GM12878 (cell line): ENCODE results near the gene MRPL57. TPM values are rescaled to one million over a fixed set of nuclear protein-coding genes. Genes with fewer than 3 reads are reported as not detected.

Experiments used
- ATAC-seq: fragments of 200-7000 bp; cut with Tn5 transposase; 3 replicates; pipeline ENCODE4 v1.9.1; 2020; ENCODE audit warnings: mild to moderate bottlenecking, moderate library complexity
- Bru-seq: library from RNA; stranded (reverse); fragments of 400-500 nt; gene quantifications from one replicate; lab custom pipeline; 2021; lab: Mats Ljungman, UMichigan
- BruChase-seq, 2 experiments: library from RNA; stranded (reverse); fragments of 400-500 nt; gene quantifications; one replicate each; lab custom pipeline; 2021; lab: Mats Ljungman, UMichigan
- BruUV-seq: library from RNA; stranded (reverse); fragments of 400-500 nt; replicated peaks from 2 replicates; lab custom pipeline; 2021; lab: Mats Ljungman, UMichigan
- CTCF ChIA-PET: fragments of 300-600 bp; sonication (Branson Sonifier 250); formaldehyde crosslinking; extraction: SDS; loops from one replicate; lab custom pipeline; 2021; ENCODE audit warnings: inconsistent platforms; lab: Yijun Ruan, JAX
- POLR2A ChIA-PET: fragments of 350-600 bp; formaldehyde crosslinking; extraction: SDS; loops from one replicate; lab custom pipeline; 2021; ENCODE audit warnings: inconsistent platforms; lab: Charles Lee
- RAD21 ChIA-PET: fragments of 300-600 bp; sonication (Branson Sonifier 250); formaldehyde crosslinking; loops from one replicate; lab custom pipeline; 2023; ENCODE audit warnings: antibody characterized with exemption; ENCODE audit not compliant: unreplicated experiment; lab: Charles Lee
- SMC1A ChIA-PET: fragments of 300-600 bp; sonication (Branson Sonifier 250); formaldehyde crosslinking; loops from one replicate; lab custom pipeline; 2023; ENCODE audit not compliant: unreplicated experiment, uncharacterized antibody; lab: Charles Lee
- DNase-seq: peaks from one replicate; pipeline ENCODE4 v3.0.0-alpha.2; 2011; ENCODE audit warnings: low read depth, low spot score
- FAIRE-seq: peaks from 3 replicates; lab custom pipeline; 2011; peaks lifted over from hg19 to GRCh38; lab: Jason Lieb, UNC
- H2AFZ ChIP-seq: 2 replicates; pipeline ENCODE4 v1.6.0; 2011; ENCODE audit warnings: low read depth, low read length, control low read depth; ENCODE audit not compliant: control insufficient read depth
- H3K27ac ChIP-seq: 2 replicates; pipeline ENCODE4 v1.5.1; 2011; ENCODE audit warnings: control low read depth; ENCODE audit not compliant: control insufficient read depth, insufficient read depth
- H3K27me3 ChIP-seq, 2 experiments: replicated peaks in 1 of 2; 2 replicates each; pipeline versions ENCODE4 v1.6.0 to v1.6.1; 2011; ENCODE audit warnings: low read length in 1 of 2; ENCODE audit not compliant: control insufficient read depth in 2 of 2, insufficient read depth in 2 of 2
- H3K36me3 ChIP-seq, 2 experiments: 2 replicates each; pipeline ENCODE4 v1.5.1; 2011; ENCODE audit warnings: low read length in 1 of 2; ENCODE audit not compliant: control insufficient read depth in 2 of 2, insufficient read depth in 2 of 2
- H3K4me1 ChIP-seq: 2 replicates; pipeline ENCODE4 v1.6.1; 2011; ENCODE audit warnings: mild to moderate bottlenecking, low read length, moderate library complexity, mixed read lengths; ENCODE audit not compliant: control insufficient read depth, insufficient read depth
- H3K4me2 ChIP-seq: 2 replicates; pipeline ENCODE4 v1.6.0; 2011; ENCODE audit warnings: control low read depth; ENCODE audit not compliant: control insufficient read depth, insufficient read depth
- H3K4me3 ChIP-seq: fragments of 200-600 bp; sonication (generic); 2 replicates; pipeline ENCODE4 v1.5.1; 2016
- H3K79me2 ChIP-seq: 2 replicates; pipeline ENCODE4 v1.6.0; 2011; ENCODE audit warnings: low read length; ENCODE audit not compliant: control insufficient read depth, insufficient read depth
- H3K9ac ChIP-seq: 2 replicates; pipeline ENCODE4 v1.8.0; 2011; ENCODE audit warnings: low read length, control low read depth, mixed read lengths; ENCODE audit not compliant: control insufficient read depth, insufficient read depth
- H3K9me3 ChIP-seq: replicated peaks from 3 replicates; pipeline ENCODE4 v1.5.1; 2011; ENCODE audit warnings: mild to moderate bottlenecking, low read length; ENCODE audit not compliant: control insufficient read depth, insufficient read depth
- H4K20me1 ChIP-seq: 2 replicates; pipeline ENCODE4 v1.6.0; 2011; ENCODE audit not compliant: control insufficient read depth, insufficient read depth
- CTCF ChIP-seq, 3 experiments: IDR thresholded peaks in 2 of 3; conservative IDR thresholded peaks in 1 of 3; 2 replicates each; pipeline ENCODE4 v1.5.1; 2011; ENCODE audit warnings: low read depth in 3 of 3, low read length in 3 of 3, mild to moderate bottlenecking in 3 of 3, control low read depth in 2 of 3, moderate library complexity in 2 of 3, inconsistent platforms in 1 of 3, mixed read lengths in 1 of 3; ENCODE audit not compliant: control insufficient read depth in 2 of 3, insufficient read depth in 1 of 3; ENCODE audit errors: extremely low read depth in 1 of 3
- CUX1 ChIP-seq: IDR thresholded peaks from 2 replicates; pipeline ENCODE4 v1.6.1; 2012; ENCODE audit warnings: improper control_type of control experiment, low read depth, low read length; ENCODE audit not compliant: insufficient replicate concordance
- NRF1 ChIP-seq: conservative IDR thresholded peaks from 2 replicates; pipeline ENCODE4 v1.6.1; 2011; ENCODE audit warnings: mild to moderate bottlenecking, low read depth, low read length, improper control_type of control experiment
- SMAD5 ChIP-seq: IDR thresholded peaks from 2 replicates; pipeline ENCODE4 v1.6.1; 2016; ENCODE audit warnings: antibody characterized with exemption, low read depth
- TAF1 ChIP-seq: IDR thresholded peaks from 2 replicates; pipeline ENCODE4 v1.6.1; 2011; ENCODE audit warnings: mild to moderate bottlenecking, low read depth, low read length, borderline replicate concordance
- TCF3 ChIP-seq: IDR thresholded peaks from 2 replicates; pipeline ENCODE4 v1.6.1; 2012; ENCODE audit warnings: low read depth, mild to moderate bottlenecking, low read length, borderline replicate concordance; ENCODE audit not compliant: insufficient read depth
- WRNIP1 ChIP-seq: IDR thresholded peaks from 2 replicates; pipeline ENCODE4 v1.6.1; 2011; ENCODE audit warnings: low read depth, low read length, improper control_type of control experiment, borderline replicate concordance
- ZBED1 ChIP-seq: IDR thresholded peaks from 2 replicates; pipeline ENCODE4 v1.6.1; 2016; ENCODE audit warnings: borderline replicate concordance
- ZNF24 ChIP-seq: fragments of 450-650 bp; IDR thresholded peaks from 2 replicates; pipeline ENCODE4 v1.6.1; 2017; ENCODE audit warnings: antibody characterized with exemption, mild to moderate bottlenecking
- WGBS: methylation state at CpG from one replicate; pipeline ENCODE4 v1.1.6; 2016; ENCODE audit warnings: low lambda C conversion rate; ENCODE audit not compliant: insufficient replicate concordance, insufficient coverage; ENCODE audit errors: missing lambda C conversion rate; 5-methylcytosine and 5-hydroxymethylcytosine counted together
- in situ Hi-C: fragments of 300-500 bp; cut with MboI; formaldehyde crosslinking; loops from 9 replicates; pipeline ENCODE4 v1.14.3; 2018; ENCODE audit warnings: mixed read lengths
- intact Hi-C: fragments of 100-400 bp; cut with micrococcal nuclease; formaldehyde crosslinking; loops from one replicate; pipeline ENCODE4 v1.14.2; 2022; ENCODE audit not compliant: unreplicated experiment
- long read RNA-seq, 2 experiments: library from polyadenylated mRNA; unstranded; transcript quantifications; one replicate each; pipeline ENCODE4 v2.0.0, GENCODE V29; 2019 to 2020
- polyA minus RNA-seq, 3 experiments: library from RNA; depleted of rRNA, polyadenylated mRNA; stranded (reverse); fragments of >200 nt; gene quantifications; 2 replicates each; pipeline ENCODE4 v1.2.3, GENCODE V29; 2011
- polyA plus RNA-seq, 11 experiments: library from polyadenylated mRNA; depleted of rRNA in 4 of 11; unstranded in 6 of 11; stranded (reverse) in 5 of 11; fragments of >200 nt; fragmentation: Nextera tagmentation in 4 of 11; fragmentation: Illumina TruSeq in 1 of 11; extraction: Ambion mirVana in 4 of 11; extraction: Trizol in 1 of 11; gene quantifications; 1 replicate in 1 of 11; 2 replicates in 10 of 11; pipeline versions ENCODE4 v1.2.1 to v1.2.3, GENCODE V29; 2011 to 2016; ENCODE audit warnings: inconsistent platforms in 2 of 11, missing spikeins in 2 of 11, low read depth in 1 of 11
- total RNA-seq, 4 experiments: library from RNA; depleted of rRNA in 3 of 4; stranded (reverse); fragments of >200 nt in 3 of 4; fragmentation: Illumina TruSeq in 1 of 4; extraction: Trizol in 1 of 4; gene quantifications; 2 replicates each; pipeline versions ENCODE4 v1.2.1 to v1.2.3, GENCODE V29; 2013 to 2021

The MRPL57 gene
- 10.1 and 10.7 TPM in 2 replicates for total RNA-seq (2013; cell fraction: nucleolus; rRNA removed)
- total RNA-seq (2014; rRNA removed) (50.3 and 60.3 TPM in 2 replicates), total RNA-seq (2014; rRNA removed; fragmentation: Illumina TruSeq; extraction: Trizol) (14.3 and 16.5 TPM in 2 replicates), total RNA-seq (2021) (23.9 and 26.0 TPM in 2 replicates), polyA plus RNA-seq (2011; rRNA removed) (15.6 and 20.2 TPM in 2 replicates), polyA plus RNA-seq (2014; fragmentation: Illumina TruSeq; extraction: Trizol) (8.1 and 10.5 TPM in 2 replicates), polyA plus RNA-seq (2014; fragmentation: Nextera tagmentation; extraction: Ambion mirVana) (10 to 100 TPM; 13.2 to 25.8 TPM), polyA plus RNA-seq (2014; rRNA removed) (47.5 and 54.4 TPM in 2 replicates), polyA plus RNA-seq (2016; fragmentation: Nextera tagmentation; extraction: Ambion mirVana) (10 to 100 TPM; 87.5 to 90.6 TPM), polyA minus RNA-seq (2011; rRNA and poly(A)+ RNA removed) (3.3 and 4.9 TPM in 2 replicates), Bru-seq, nascent RNA (percentile 89 among the genes with signal in this experiment), BruChase-seq, experiment 1, labeled RNA remaining after a 6-hour chase (percentile 83 among the genes with signal in this experiment), BruChase-seq, experiment 2, labeled RNA remaining after a 2-hour chase (percentile 84 among the genes with signal in this experiment)
- 7.4 TPM for polyA plus RNA-seq (2011; ENCODE audit: low read depth)
- 11.3 and 16.7 TPM in 2 replicates for polyA plus RNA-seq (2011; cell fraction: cytosol; rRNA removed)
- 10.8 and 14.2 TPM in 2 replicates for polyA plus RNA-seq (2011; cell fraction: nucleus; rRNA removed)
- 20.7 TPM in 2 replicates for polyA plus RNA-seq (2012)
- polyA minus RNA-seq (2011; cell fraction: cytosol; rRNA and poly(A)+ RNA removed), result 4.2 and 5.1 TPM in 2 replicates
- polyA minus RNA-seq (2011; cell fraction: nucleus; rRNA and poly(A)+ RNA removed), result 4.7 and 8.7 TPM in 2 replicates
- long read RNA-seq, experiment 1, transcript MRPL57-201 (2 exons, 2,246 nt), result major isoform, 65 of 78 reads
- long read RNA-seq, experiment 1, partial matches to known transcripts, result 0 of 78 reads
- long read RNA-seq, experiment 1, other reads (novel, unspliced or antisense), result 13 of 78 reads
- long read RNA-seq, experiment 2, transcript MRPL57-201 (2 exons, 2,246 nt), result major isoform, 72 of 81 reads
- long read RNA-seq, experiment 2, partial matches to known transcripts, result 0 of 81 reads
- long read RNA-seq, experiment 2, other reads (novel, unspliced or antisense), result 9 of 81 reads

- no peaks in the 10 kb centered on the region for H3K27me3 ChIP-seq
- ChIA-PET POLR2A (interaction anchor here (0.6 to 2.1 kb wide), 8 partner anchors 8 to 229 kb away, joined by 3 to 9 read pairs (median 4); no protein-coding TSS in a partner anchor), RAD21 (interaction anchor here (1.0 to 2.0 kb wide), 9 partner anchors 27 to 304 kb away, joined by 3 to 11 read pairs (median 6); no protein-coding TSS in a partner anchor), CTCF (interaction anchor here (0.7 to 2.6 kb wide), 13 partner anchors 10 to 300 kb away, joined by 3 to 12 read pairs (median 8); no protein-coding TSS in a partner anchor), SMC1A (interaction anchor here (0.7 to 2.6 kb wide), 9 partner anchors 14 to 300 kb away, joined by 3 to 6 read pairs (median 4); partner anchors contain the start of gene ZDHHC20)
- intact Hi-C loops, result loop anchor here (5.0 kb wide), 2 partner anchors 121 to 426 kb away; partner anchors contain the start of gene MICU2
- H3K9ac ChIP-seq, result peak within 1 kb of the TSS; percentile 93
- BruUV-seq, result no TSS peak
- H3K27ac ChIP-seq, result peak within 1 kb of the TSS; percentile 93
- H3K9me3 ChIP-seq, result no peaks in the 10 kb centered on the region
- no peaks in the 10 kb centered on the region for H3K4me1 ChIP-seq
- no peaks in the 10 kb centered on the region; a peak in 1 of 4 replicates for H3K36me3 ChIP-seq
- FAIRE-seq (peak; percentile 70), ATAC-seq (peak; percentile 94), DNase-seq (peak; percentile 79)
- peak within 1 kb of the TSS; percentile 89 for H3K4me3 ChIP-seq
- WGBS, result 7% methylated on average over 84 of the region's 93 CpGs
- peak within 1 kb of the TSS; percentile 99 for H2AFZ ChIP-seq
- H3K79me2 ChIP-seq, result peaks cover 43% of the 10 kb centered on the region
- peak within 1 kb of the TSS; percentile 85 for H3K4me2 ChIP-seq
- no peaks in the 10 kb centered on the region for H4K20me1 ChIP-seq
- in situ Hi-C loops, result loop anchor here (5.0 kb wide), 1 partner anchor 234 kb away; no protein-coding TSS in a partner anchor
- TF ChIP-seq CTCF (IDR thresholded peaks at IDR 0.05 in 2 of 3, conservative IDR thresholded peaks at IDR 0.05 in 1 of 3; ENCODE audit: control insufficient read depth in 2 of 3, extremely low read depth in 1 of 3, insufficient read depth in 1 of 3, low read depth in 3 of 3, low read length in 3 of 3) (no peak), SMAD5 (peak; percentile 79; the same call in 1 of the 2 replicates), CUX1 (no peak), TCF3 (peak; percentile 53; the same call in 1 of the 2 replicates), TAF1 (peak; percentile 89), WRNIP1 (no peak), NRF1 (peak; percentile 70), ZNF24 (no peak), ZBED1 (no peak)
Measured at GRCh38 chr13:21176215-21176981, at the start of gene MRPL57, which contains the start of gene SKA3. TSS of gene MRPL57 (plus strand) at chr13:21176658. CDS start at chr13:21176917, 259 bp downstream. TSS of gene SKA3 (minus strand) at chr13:21176552. CDS start at chr13:21176477, 75 bp downstream.
